ENCODE measurements around the gene APOBEC3B. TPM values are rescaled to one million over a fixed set of nuclear protein-coding genes. Genes with fewer than 3 reads are reported as not detected.

APOBEC3B gene
- total and polyA plus RNA-seq, 9 of the 15 experiments (the other 6 are each of a cell fraction or from before 2014, with no cell fraction given): 5.9 to 166 (median 43.2) TPM

DNA sequence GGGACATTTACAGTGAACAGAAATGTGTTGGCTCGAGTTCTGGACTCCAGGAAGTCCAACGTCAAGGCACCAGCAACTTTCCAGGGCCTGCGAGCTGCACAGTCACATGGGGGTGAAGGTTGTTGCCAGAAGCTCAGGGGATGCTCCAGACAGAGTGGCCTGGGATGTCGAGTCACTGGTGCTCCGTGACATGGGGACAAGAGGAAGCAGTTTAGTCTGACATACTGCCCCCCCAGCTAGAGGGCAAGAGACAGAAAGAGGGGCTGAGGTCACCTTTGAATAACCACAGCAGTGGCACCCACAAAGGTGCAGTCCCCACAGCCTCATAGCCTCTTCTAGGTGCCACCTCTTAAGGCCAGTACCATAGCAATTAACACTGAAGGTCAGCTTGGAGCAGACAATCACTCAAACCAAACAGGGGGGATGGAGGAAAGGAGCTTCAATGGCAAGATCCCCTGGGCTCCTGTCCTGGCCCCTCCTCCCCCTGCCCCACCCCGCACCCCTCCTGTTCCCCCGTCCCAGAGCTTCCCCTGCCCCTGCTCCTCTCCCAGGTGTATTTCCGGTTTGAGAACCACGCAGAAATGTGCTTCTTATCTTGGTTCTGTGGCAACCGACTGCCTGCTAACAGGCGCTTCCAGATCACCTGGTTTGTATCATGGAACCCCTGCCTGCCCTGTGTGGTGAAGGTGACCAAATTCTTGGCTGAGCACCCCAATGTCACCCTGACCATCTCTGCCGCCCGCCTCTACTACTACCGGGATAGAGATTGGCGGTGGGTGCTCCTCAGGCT, 42.6 kb downstream of the APOBEC3B start:
- TF ChIP-seq ZNF253 (CRISPR knock-in tag; conservative IDR thresholded peaks at IDR 0.05): no peak
- no peak for TF ChIP-seq MIER1 (IDR thresholded peaks at IDR 0.05; ENCODE audit: low read depth)
- no peak for TF ChIP-seq SMAD3 (CRISPR knock-in tag; conservative IDR thresholded peaks at IDR 0.05)
- TF ChIP-seq GATA2 (CRISPR knock-in tag; IDR thresholded peaks at IDR 0.05): no peak
- no peak for TF ChIP-seq ELF1 (tag; IDR thresholded peaks at IDR 0.05)
- TF ChIP-seq ATF7 (IDR thresholded peaks at IDR 0.05): no peak
- no peak for TF ChIP-seq ILF3 (IDR thresholded peaks at IDR 0.05; ENCODE audit: borderline replicate concordance)
- in situ Hi-C loops (cut with MboI): loop anchor here (25.0 kb wide), 1 partner anchor 962 kb away; the partner anchor contains the start of gene PICK1
- intact Hi-C loops (cut with micrococcal nuclease): no loop called here
- BruUV-seq (replicated peaks): no TSS peak
- H3K36me3 ChIP-seq (ENCODE audit: control insufficient read depth, insufficient read depth, low read length): peaks cover 23% of the 10 kb centered on the region; the same call in 1 of the 3 replicates
- no peaks in the 10 kb centered on the region for H3K9me3 ChIP-seq (replicated peaks; ENCODE audit: control insufficient read depth, insufficient read depth, low read depth, low read length)
- H3K4me2 ChIP-seq (ENCODE audit: insufficient read depth, low read length): no peak overlapping the region
- no peak for DNase-seq (ENCODE audit: extremely low read depth in 1 of 4, low spot score in 3 of 4)
- H3K9ac ChIP-seq (ENCODE audit: insufficient read depth in 1 of 2, low read depth in 2 of 2, low read length in 2 of 2): no peak overlapping the region; a peak in 2 of 4 replicates
- H3K27ac ChIP-seq (ENCODE audit: extremely low read depth, low read depth, low read length): no peak overlapping the region
- H3K4me1 ChIP-seq (replicated peaks in 1 of 2; ENCODE audit: control insufficient read depth in 2 of 2, insufficient read depth in 2 of 2, low read length in 2 of 2): peaks cover 7 to 33% of the 10 kb centered on the region in 2 experiments; a peak in 4 of 5 replicates
- no peak for ATAC-seq
- ChIA-PET CTCF (ENCODE audit: low intra/inter-chr PET ratio) (no interaction called here), POLR2A (interaction anchor here (0.6 kb wide), 1 partner anchor 189 kb away, joined by 3 read pairs; no protein-coding TSS in a partner anchor)
- H2AFZ ChIP-seq (ENCODE audit: low read depth, low read length): no peak overlapping the region
- H3K4me3 ChIP-seq: no peak overlapping the region
- H3K9me1 ChIP-seq (ENCODE audit: control insufficient read depth, insufficient read depth, low read length): no peaks in the 10 kb centered on the region
- H3K79me2 ChIP-seq (ENCODE audit: control insufficient read depth, insufficient read depth, low read length): peaks cover 14% of the 10 kb centered on the region
- no peak for FAIRE-seq
- H3K27me3 ChIP-seq (ENCODE audit: control insufficient read depth in 2 of 2, insufficient read depth in 2 of 2, low read length in 2 of 2): no peaks in the 10 kb centered on the region
- 85% methylated on average over 4 of the region's 15 CpGs for WGBS (ENCODE audit: insufficient coverage, low coverage, missing lambda C conversion rate)
- no peaks in the 10 kb centered on the region for H4K20me1 ChIP-seq (replicated peaks; ENCODE audit: control insufficient read depth, insufficient read depth, low read length)

Measured in K562 (cell line).